ENCODE results near the gene ID2. TPM values are rescaled to one million over a fixed set of nuclear protein-coding genes. Genes with fewer than 3 reads are reported as not detected.
A peak's percentile ranks its signal among the peaks of the same experiment; 100 is the strongest.

Gene ID2
- polyA plus RNA-seq, 4 donors = 70.2 to 613 (median 147) TPM

- Histone ChIP-seq H3K4me1 (ENCODE audit: control insufficient read depth in 3 of 3, insufficient read depth in 2 of 3, low read depth in 1 of 3, low read length in 2 of 3) (peaks cover 0 to 3% (median 0%) of the 10 kb centered on the region in 3 donors), H3K27me3 (ENCODE audit: control insufficient read depth in 3 of 3, insufficient read depth in 3 of 3, low read length in 3 of 3) (no peaks in the 10 kb centered on the region), H3K4me3 (ENCODE audit: low read depth in 1 of 3, low read length in 3 of 3) (no peak overlapping the region), H3K9me3 (ENCODE audit: control insufficient read depth in 2 of 2, insufficient read depth in 1 of 2, low read depth in 1 of 2, low read length in 1 of 2) (peaks cover 0 to 19% of the 10 kb centered on the region in 2 donors), H3K27ac (ENCODE audit: low read depth in 1 of 3, low read length in 2 of 3) (no peak overlapping the region), H3K36me3 (ENCODE audit: control insufficient read depth in 3 of 3, insufficient read depth in 2 of 3, low read depth in 1 of 3, low read length in 3 of 3) (no peaks in the 10 kb centered on the region)
- WGBS, 3 donors = 95 to 98% (median 96%) methylated on average over 5 of the region's 5 CpGs
- no peak for DNase-seq
- FAIRE-seq = no peak
Observed at GRCh38 chr2:8643996-8644356, 37.9 kb upstream of the ID2 start.

GRCh38 chr2:8644605-8645175, 37.2 kb upstream of the ID2 start:
- H3K36me3 ChIP-seq (ENCODE audit: control insufficient read depth in 3 of 3, insufficient read depth in 2 of 3, low read depth in 1 of 3, low read length in 3 of 3) = no peaks in the 10 kb centered on the region
- WGBS, 3 donors = 82 to 91% (median 85%) methylated on average over 18 to 19 of the region's 19 CpGs
- H3K9me3 ChIP-seq (ENCODE audit: control insufficient read depth in 2 of 2, insufficient read depth in 1 of 2, low read depth in 1 of 2, low read length in 1 of 2) = peaks cover 0 to 19% of the 10 kb centered on the region in 2 donors
- DNase-seq (peak in 1 of 2 donors; percentile 11), FAIRE-seq (no peak)
- H3K4me1 ChIP-seq (ENCODE audit: control insufficient read depth in 3 of 3, insufficient read depth in 2 of 3, low read depth in 1 of 3, low read length in 2 of 3) = peaks cover 0 to 3% (median 0%) of the 10 kb centered on the region in 3 donors
- no peak overlapping the region for H3K27ac ChIP-seq (ENCODE audit: low read depth in 1 of 3, low read length in 2 of 3)
- H3K27me3 ChIP-seq (ENCODE audit: control insufficient read depth in 3 of 3, insufficient read depth in 3 of 3, low read length in 3 of 3) = no peaks in the 10 kb centered on the region
- H3K4me3 ChIP-seq (ENCODE audit: low read depth in 1 of 3, low read length in 3 of 3) = peak overlapping the region in 1 of 3 donors; percentile 10

- Histone ChIP-seq H3K27ac (ENCODE audit: low read depth in 1 of 3, low read length in 2 of 3) (no peak overlapping the region), H3K4me3 (ENCODE audit: low read depth in 1 of 3, low read length in 3 of 3) (peak overlapping the region in 1 of 3 donors; percentile 10), H3K4me1 (ENCODE audit: control insufficient read depth in 3 of 3, insufficient read depth in 2 of 3, low read depth in 1 of 3, low read length in 2 of 3) (peaks cover 0 to 3% (median 0%) of the 10 kb centered on the region in 3 donors), H3K36me3 (ENCODE audit: control insufficient read depth in 3 of 3, insufficient read depth in 2 of 3, low read depth in 1 of 3, low read length in 3 of 3) (no peaks in the 10 kb centered on the region), H3K9me3 (ENCODE audit: control insufficient read depth in 2 of 2, insufficient read depth in 1 of 2, low read depth in 1 of 2, low read length in 1 of 2) (peaks cover 0 to 19% of the 10 kb centered on the region in 2 donors), H3K27me3 (ENCODE audit: control insufficient read depth in 3 of 3, insufficient read depth in 3 of 3, low read length in 3 of 3) (no peaks in the 10 kb centered on the region)
- WGBS, 3 donors = 91 to 97% (median 93%) methylated on average over 47 to 51 of the region's 51 CpGs
- DNase-seq = no peak
- FAIRE-seq = no peak
Observed at GRCh38 chr2:8645176-8645831, 36.6 kb upstream of the ID2 start.

- H3K4me1 ChIP-seq (ENCODE audit: control insufficient read depth in 3 of 3, insufficient read depth in 2 of 3, low read depth in 1 of 3, low read length in 2 of 3) = no peaks in the 10 kb centered on the region
- peaks cover 0 to 19% of the 10 kb centered on the region in 2 donors for H3K9me3 ChIP-seq (ENCODE audit: control insufficient read depth in 2 of 2, insufficient read depth in 1 of 2, low read depth in 1 of 2, low read length in 1 of 2)
- H3K36me3 ChIP-seq (ENCODE audit: control insufficient read depth in 3 of 3, insufficient read depth in 2 of 3, low read depth in 1 of 3, low read length in 3 of 3) = no peaks in the 10 kb centered on the region
- FAIRE-seq = no peak
- no peaks in the 10 kb centered on the region for H3K27me3 ChIP-seq (ENCODE audit: control insufficient read depth in 3 of 3, insufficient read depth in 3 of 3, low read length in 3 of 3)
- H3K4me3 ChIP-seq (ENCODE audit: low read depth in 1 of 3, low read length in 3 of 3) = no peak overlapping the region
- DNase-seq = no peak
- H3K27ac ChIP-seq (ENCODE audit: low read depth in 1 of 3, low read length in 2 of 3) = no peak overlapping the region
- 93 to 97% (median 93%) methylated on average over 11 of the region's 11 CpGs for WGBS, 3 donors
Observed at GRCh38 chr2:8646731-8647461, 35.0 kb upstream of the ID2 start.

- FAIRE-seq (no peak), DNase-seq (no peak)
- H3K27me3 ChIP-seq (ENCODE audit: control insufficient read depth in 3 of 3, insufficient read depth in 3 of 3, low read length in 3 of 3) = no peaks in the 10 kb centered on the region
- peaks cover 0 to 19% of the 10 kb centered on the region in 2 donors for H3K9me3 ChIP-seq (ENCODE audit: control insufficient read depth in 2 of 2, insufficient read depth in 1 of 2, low read depth in 1 of 2, low read length in 1 of 2)
- no peak overlapping the region for H3K4me3 ChIP-seq (ENCODE audit: low read depth in 1 of 3, low read length in 3 of 3)
- H3K36me3 ChIP-seq (ENCODE audit: control insufficient read depth in 3 of 3, insufficient read depth in 2 of 3, low read depth in 1 of 3, low read length in 3 of 3) = no peaks in the 10 kb centered on the region
- H3K4me1 ChIP-seq (ENCODE audit: control insufficient read depth in 3 of 3, insufficient read depth in 2 of 3, low read depth in 1 of 3, low read length in 2 of 3) = no peaks in the 10 kb centered on the region
- 83 to 89% (median 86%) methylated on average over 1 of the region's 1 CpG for WGBS, 3 donors
- H3K27ac ChIP-seq (ENCODE audit: low read depth in 1 of 3, low read length in 2 of 3) = no peak overlapping the region
Observed at GRCh38 chr2:8647462-8647857, 34.4 kb upstream of the ID2 start.

- Histone ChIP-seq H3K27me3 (ENCODE audit: control insufficient read depth in 3 of 3, insufficient read depth in 3 of 3, low read length in 3 of 3) (no peaks in the 10 kb centered on the region), H3K27ac (ENCODE audit: low read depth in 1 of 3, low read length in 2 of 3) (no peak overlapping the region), H3K9me3 (ENCODE audit: control insufficient read depth in 2 of 2, insufficient read depth in 1 of 2, low read depth in 1 of 2, low read length in 1 of 2) (peaks cover 0 to 19% of the 10 kb centered on the region in 2 donors), H3K4me3 (ENCODE audit: low read depth in 1 of 3, low read length in 3 of 3) (no peak overlapping the region), H3K36me3 (ENCODE audit: control insufficient read depth in 3 of 3, insufficient read depth in 2 of 3, low read depth in 1 of 3, low read length in 3 of 3) (no peaks in the 10 kb centered on the region), H3K4me1 (ENCODE audit: control insufficient read depth in 3 of 3, insufficient read depth in 2 of 3, low read depth in 1 of 3, low read length in 2 of 3) (no peaks in the 10 kb centered on the region)
- FAIRE-seq = no peak
- no peak for DNase-seq
- 87 to 95% (median 93%) methylated on average over 11 of the region's 11 CpGs for WGBS, 3 donors
Observed at GRCh38 chr2:8648441-8649213, 33.2 kb upstream of the ID2 start.

- no peaks in the 10 kb centered on the region for H3K4me1 ChIP-seq (ENCODE audit: control insufficient read depth in 3 of 3, insufficient read depth in 2 of 3, low read depth in 1 of 3, low read length in 2 of 3)
- no peak overlapping the region for H3K27ac ChIP-seq (ENCODE audit: low read depth in 1 of 3, low read length in 2 of 3)
- H3K27me3 ChIP-seq (ENCODE audit: control insufficient read depth in 3 of 3, insufficient read depth in 3 of 3, low read length in 3 of 3) = no peaks in the 10 kb centered on the region
- H3K36me3 ChIP-seq (ENCODE audit: control insufficient read depth in 3 of 3, insufficient read depth in 2 of 3, low read depth in 1 of 3, low read length in 3 of 3) = no peaks in the 10 kb centered on the region
- peaks cover 0 to 19% of the 10 kb centered on the region in 2 donors for H3K9me3 ChIP-seq (ENCODE audit: control insufficient read depth in 2 of 2, insufficient read depth in 1 of 2, low read depth in 1 of 2, low read length in 1 of 2)
- no peak overlapping the region for H3K4me3 ChIP-seq (ENCODE audit: low read depth in 1 of 3, low read length in 3 of 3)
- DNase-seq (no peak), FAIRE-seq (no peak)
- WGBS, 3 donors = 80 to 91% (median 85%) methylated on average over 6 of the region's 6 CpGs
Observed at GRCh38 chr2:8649718-8650117, 32.1 kb upstream of the ID2 start.

GRCh38 chr2:8650256-8650655, 31.6 kb upstream of the ID2 start:
- H3K27me3 ChIP-seq (ENCODE audit: control insufficient read depth in 3 of 3, insufficient read depth in 3 of 3, low read length in 3 of 3) = no peaks in the 10 kb centered on the region
- H3K4me1 ChIP-seq (ENCODE audit: control insufficient read depth in 3 of 3, insufficient read depth in 2 of 3, low read depth in 1 of 3, low read length in 2 of 3) = no peaks in the 10 kb centered on the region
- 88 to 90% (median 89%) methylated on average over 4 of the region's 4 CpGs for WGBS, 3 donors
- H3K27ac ChIP-seq (ENCODE audit: low read depth in 1 of 3, low read length in 2 of 3) = no peak overlapping the region
- no peaks in the 10 kb centered on the region for H3K36me3 ChIP-seq (ENCODE audit: control insufficient read depth in 3 of 3, insufficient read depth in 2 of 3, low read depth in 1 of 3, low read length in 3 of 3)
- H3K4me3 ChIP-seq (ENCODE audit: low read depth in 1 of 3, low read length in 3 of 3) = no peak overlapping the region
- DNase-seq = no peak
- peaks cover 0 to 19% of the 10 kb centered on the region in 2 donors for H3K9me3 ChIP-seq (ENCODE audit: control insufficient read depth in 2 of 2, insufficient read depth in 1 of 2, low read depth in 1 of 2, low read length in 1 of 2)
- FAIRE-seq = no peak

Data from small intestine (tissue), 7 donors.